Nephron progenitor cell (in vitro differentiated cells): ENCODE results near the gene ZNF774.

ENCODE experiments used
- DNase-seq: peaks from one replicate; pipeline ENCODE4 v3.0.0; 2021
- H3K27ac Mint-ChIP-seq: 2 replicates; pipeline ENCODE4 v1.8.0; 2021; ENCODE audit warnings: mild to moderate bottlenecking, moderate library complexity, mixed read lengths
- H3K27me3 Mint-ChIP-seq: 2 replicates; pipeline ENCODE4 v1.8.0; 2021; ENCODE audit warnings: mild to moderate bottlenecking, low read depth, mixed read lengths; ENCODE audit not compliant: poor library complexity
- H3K36me3 Mint-ChIP-seq: 2 replicates; pipeline ENCODE4 v1.8.0; 2021; ENCODE audit warnings: low read depth, mixed read lengths
- H3K4me1 Mint-ChIP-seq: 2 replicates; pipeline ENCODE4 v1.8.0; 2021; ENCODE audit warnings: mixed read lengths
- H3K4me3 Mint-ChIP-seq: 2 replicates; pipeline ENCODE4 v1.8.0; 2021; ENCODE audit warnings: mild to moderate bottlenecking, moderate library complexity, mixed read lengths
- H3K9me3 Mint-ChIP-seq: 2 replicates; pipeline ENCODE4 v1.8.0; 2021; ENCODE audit warnings: mild to moderate bottlenecking, moderate library complexity, mixed read lengths
- CTCF ChIP-seq: fragments of 200-600 bp; sonication (generic); IDR thresholded peaks from 2 replicates; pipeline ENCODE4 v1.5.0; 2021; ENCODE audit warnings: antibody characterized with exemption

ZNF774 gene

DNA sequence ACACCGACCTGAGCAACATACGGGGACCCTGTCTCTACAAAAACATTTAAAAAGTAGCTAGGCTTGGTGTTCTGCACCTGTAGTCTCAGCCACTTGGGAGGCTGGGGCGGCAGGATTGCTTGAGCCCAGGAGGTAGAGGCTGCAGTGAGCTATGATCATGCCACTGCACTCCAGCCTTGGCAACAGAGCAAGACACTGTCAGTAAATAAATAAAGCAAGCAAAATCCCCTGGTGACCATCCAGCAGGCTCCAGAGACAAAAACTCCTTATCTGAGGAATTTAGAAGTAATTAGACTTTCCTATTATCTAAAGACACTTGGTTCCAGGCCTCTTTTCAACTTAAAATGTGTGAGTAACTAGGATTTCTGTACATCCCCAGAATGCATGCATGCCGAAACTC is 29.5 kb upstream of the ZNF774 start:
- H3K9me3 Mint-ChIP-seq = no peaks in the 10 kb centered on the region
- peaks cover 18% of the 10 kb centered on the region for H3K4me1 Mint-ChIP-seq
- H3K27ac Mint-ChIP-seq = no peak overlapping the region
- TF ChIP-seq CTCF = no peak
- H3K36me3 Mint-ChIP-seq = no peaks in the 10 kb centered on the region
- no peak for DNase-seq
- no peak overlapping the region for H3K4me3 Mint-ChIP-seq
- H3K27me3 Mint-ChIP-seq = peaks cover 3% of the 10 kb centered on the region

DNA sequence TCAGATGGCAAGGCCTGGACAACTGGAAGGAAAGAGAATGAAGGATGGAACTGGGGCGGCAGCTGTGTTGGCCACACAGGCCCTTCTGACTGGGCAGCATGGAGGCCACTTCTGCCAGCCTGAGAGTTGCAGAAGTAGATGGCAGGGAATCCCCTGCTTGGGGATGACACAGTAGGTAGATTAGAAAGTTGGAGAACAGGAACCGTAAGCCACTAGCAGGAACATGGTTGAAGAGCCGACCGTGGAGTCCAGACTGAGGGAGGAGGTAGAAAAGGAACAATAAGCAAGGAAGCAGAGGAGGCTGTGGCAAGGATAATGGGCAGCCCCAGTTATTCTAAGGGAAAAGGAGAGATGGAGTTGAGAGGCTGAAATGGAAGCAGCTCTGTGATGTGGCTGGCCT is 26.4 kb upstream of the ZNF774 start:
- Mint-ChIP-seq H3K27me3 (no peaks in the 10 kb centered on the region), H3K27ac (peak overlapping the region; percentile 10), H3K9me3 (no peaks in the 10 kb centered on the region), H3K36me3 (no peaks in the 10 kb centered on the region), H3K4me1 (peaks cover 8% of the 10 kb centered on the region), H3K4me3 (no peak overlapping the region)
- TF ChIP-seq CTCF = no peak
- DNase-seq = no peak

GRCh38 chr15:90326441-90326840 is 25.6 kb upstream of the ZNF774 start:
- H3K27ac Mint-ChIP-seq = no peak overlapping the region
- no peaks in the 10 kb centered on the region for H3K27me3 Mint-ChIP-seq
- no peaks in the 10 kb centered on the region for H3K36me3 Mint-ChIP-seq
- no peak overlapping the region for H3K4me3 Mint-ChIP-seq
- no peak for DNase-seq
- no peaks in the 10 kb centered on the region for H3K9me3 Mint-ChIP-seq
- no peak for TF ChIP-seq CTCF
- peaks cover 8% of the 10 kb centered on the region for H3K4me1 Mint-ChIP-seq

GRCh38 chr15:90327311-90327710 is 24.8 kb upstream of the ZNF774 start:
- no peak for TF ChIP-seq CTCF
- H3K9me3 Mint-ChIP-seq = no peaks in the 10 kb centered on the region
- H3K36me3 Mint-ChIP-seq = no peaks in the 10 kb centered on the region
- H3K4me1 Mint-ChIP-seq = peaks cover 8% of the 10 kb centered on the region
- no peak overlapping the region for H3K4me3 Mint-ChIP-seq
- H3K27ac Mint-ChIP-seq = no peak overlapping the region
- no peaks in the 10 kb centered on the region for H3K27me3 Mint-ChIP-seq
- no peak for DNase-seq

DNA sequence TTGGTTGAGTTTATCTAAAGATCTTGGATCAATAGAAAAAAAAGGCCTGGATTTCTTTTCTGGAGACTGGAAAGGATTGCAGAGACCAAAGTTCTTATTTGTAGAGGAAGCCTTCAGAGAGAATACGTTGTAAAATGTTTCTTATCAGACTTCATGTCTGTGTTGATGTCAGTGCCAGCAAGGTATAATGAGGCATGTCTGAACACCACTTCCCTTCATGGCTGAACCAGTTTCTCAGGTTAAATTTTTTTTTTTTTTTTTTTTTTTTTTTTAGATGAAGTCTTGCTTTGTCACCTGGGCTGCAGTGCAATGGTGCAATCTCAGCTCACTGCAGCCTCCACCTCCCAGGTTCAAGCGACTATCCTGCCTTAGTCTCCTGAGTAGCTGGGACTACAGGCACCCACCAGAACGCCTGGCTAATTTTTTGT is 17.8 kb upstream of the ZNF774 start:
- H3K4me3 Mint-ChIP-seq = no peak overlapping the region

More for the DNA sequence above, 17.8 kb upstream of the ZNF774 start:
- DNase-seq = no peak
- no peak for TF ChIP-seq CTCF
- H3K27ac Mint-ChIP-seq = no peak overlapping the region
- H3K4me1 Mint-ChIP-seq = peaks cover 6% of the 10 kb centered on the region
- peaks cover 16% of the 10 kb centered on the region for H3K27me3 Mint-ChIP-seq
- no peaks in the 10 kb centered on the region for H3K9me3 Mint-ChIP-seq
- no peaks in the 10 kb centered on the region for H3K36me3 Mint-ChIP-seq
